ENCODE measurements around the gene MCOLN1. TPM values are rescaled to one million over a fixed set of nuclear protein-coding genes. Genes with fewer than 3 reads are reported as not detected.

The MCOLN1 gene
- total and polyA plus RNA-seq, 2 of the 4 experiments (the other 2 are of a cell fraction) = 3.4 to 19.6 TPM

GRCh38 chr19:7486923-7487322, 35.5 kb upstream of the MCOLN1 start:
- no peak for DNase-seq
- CTCF ChIA-PET = interaction anchor here (0.6 kb wide), 1 partner anchor 12 kb away, joined by 7 read pairs; no protein-coding TSS in a partner anchor

More at GRCh38 chr19:7486923-7487322, 35.5 kb upstream of the MCOLN1 start:
- Histone ChIP-seq H3K56ac (ENCODE audit: extremely low read depth, insufficient read depth, low read length) (no peak overlapping the region), H2AK5ac (ENCODE audit: low read depth, low read length) (no peak overlapping the region), H3K9me1 (ENCODE audit: insufficient read depth, low read length) (peaks cover 4% of the 10 kb centered on the region; the same call in 1 of the 2 replicates), H4K8ac (ENCODE audit: low read depth in 2 of 2, low read length in 2 of 2) (no peak overlapping the region), H3K23ac (ENCODE audit: low read depth, low read length) (no peak overlapping the region), H3K27me3 (ENCODE audit: control insufficient read depth, insufficient read depth, low read length) (no peaks in the 10 kb centered on the region), H2BK5ac (ENCODE audit: low read depth, low read length, poor library complexity, severe bottlenecking) (no peak overlapping the region), H2BK15ac (ENCODE audit: low read depth, low read length) (no peak overlapping the region), H2BK20ac (ENCODE audit: low read depth, low read length) (no peak overlapping the region), H2AFZ (replicated peaks; ENCODE audit: low read length, poor library complexity) (no peak overlapping the region), H3K4me1 (ENCODE audit: control insufficient read depth, insufficient read depth, low read length) (no peaks in the 10 kb centered on the region), H4K20me1 (ENCODE audit: insufficient read depth, low read length) (no peaks in the 10 kb centered on the region), H3K36me3 (ENCODE audit: control insufficient read depth, insufficient read depth, low read length) (no peaks in the 10 kb centered on the region), H3K18ac (ENCODE audit: low read depth, low read length) (no peak overlapping the region), H3K4me3 (ENCODE audit: insufficient read depth, low read depth, low read length) (no peak overlapping the region), H2AK9ac (replicated peaks; ENCODE audit: low read depth, low read length, poor library complexity) (no peak overlapping the region), H3K4ac (ENCODE audit: low read depth, low read length) (no peak overlapping the region), H2BK120ac (ENCODE audit: low read depth, low read length) (no peak overlapping the region), H4K91ac (ENCODE audit: insufficient read depth, low read depth, low read length) (no peak overlapping the region), H3K27ac (ENCODE audit: insufficient read depth, low read length) (no peak overlapping the region), H3K4me2 (ENCODE audit: low read depth, low read length) (no peak overlapping the region), H3K9me3 (ENCODE audit: control insufficient read depth, insufficient read depth, low read length) (no peaks in the 10 kb centered on the region), H4K5ac (ENCODE audit: low read depth, low read length) (no peak overlapping the region), H3K79me1 (ENCODE audit: low read depth in 1 of 2, low read length in 2 of 2) (no peaks in the 10 kb centered on the region), H3K14ac (replicated peaks; ENCODE audit: low read depth, low read length) (no peak overlapping the region), H3K9ac (ENCODE audit: low read depth, low read length) (no peak overlapping the region)
- intact Hi-C loops (cut with micrococcal nuclease) = no loop called here
- BruUV-seq (replicated peaks) = no TSS peak
- POLR2A ChIA-PET (ENCODE audit: unreplicated experiment) = no interaction called here
- in situ Hi-C loops (cut with MboI; ENCODE audit: low sequenced_read_pairs) = no loop called here
- no CpG with 5 or more reads among the region's 2 CpGs for WGBS, 2 experiments (ENCODE audit: extremely low coverage in 2 of 2, insufficient read length in 1 of 2)
- ATAC-seq (ENCODE audit: low read depth) = no peak
- dilution Hi-C loops (cut with HindIII; ENCODE audit: low sequenced_read_pairs, unreplicated experiment) = no loop called here
- TF ChIP-seq RCOR1 (IDR thresholded peaks at IDR 0.05; ENCODE audit: insufficient replicate concordance, low read length) = no peak
- TF ChIP-seq, protein P1, sequence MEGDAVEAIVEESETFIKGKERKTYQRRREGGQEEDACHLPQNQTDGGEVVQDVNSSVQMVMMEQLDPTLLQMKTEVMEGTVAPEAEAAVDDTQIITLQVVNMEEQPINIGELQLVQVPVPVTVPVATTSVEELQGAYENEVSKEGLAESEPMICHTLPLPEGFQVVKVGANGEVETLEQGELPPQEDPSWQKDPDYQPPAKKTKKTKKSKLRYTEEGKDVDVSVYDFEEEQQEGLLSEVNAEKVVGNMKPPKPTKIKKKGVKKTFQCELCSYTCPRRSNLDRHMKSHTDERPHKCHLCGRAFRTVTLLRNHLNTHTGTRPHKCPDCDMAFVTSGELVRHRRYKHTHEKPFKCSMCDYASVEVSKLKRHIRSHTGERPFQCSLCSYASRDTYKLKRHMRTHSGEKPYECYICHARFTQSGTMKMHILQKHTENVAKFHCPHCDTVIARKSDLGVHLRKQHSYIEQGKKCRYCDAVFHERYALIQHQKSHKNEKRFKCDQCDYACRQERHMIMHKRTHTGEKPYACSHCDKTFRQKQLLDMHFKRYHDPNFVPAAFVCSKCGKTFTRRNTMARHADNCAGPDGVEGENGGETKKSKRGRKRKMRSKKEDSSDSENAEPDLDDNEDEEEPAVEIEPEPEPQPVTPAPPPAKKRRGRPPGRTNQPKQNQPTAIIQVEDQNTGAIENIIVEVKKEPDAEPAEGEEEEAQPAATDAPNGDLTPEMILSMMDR (conservative IDR thresholded peaks at IDR 0.05; ENCODE audit: low read depth, low read length) = no peak
- TF ChIP-seq FOS (IDR thresholded peaks at IDR 0.05; ENCODE audit: low read depth, low read length) = no peak
- no peak for TF ChIP-seq MAFK (IDR thresholded peaks at IDR 0.05; ENCODE audit: low read depth, low read length)
- TF ChIP-seq, protein P2, sequence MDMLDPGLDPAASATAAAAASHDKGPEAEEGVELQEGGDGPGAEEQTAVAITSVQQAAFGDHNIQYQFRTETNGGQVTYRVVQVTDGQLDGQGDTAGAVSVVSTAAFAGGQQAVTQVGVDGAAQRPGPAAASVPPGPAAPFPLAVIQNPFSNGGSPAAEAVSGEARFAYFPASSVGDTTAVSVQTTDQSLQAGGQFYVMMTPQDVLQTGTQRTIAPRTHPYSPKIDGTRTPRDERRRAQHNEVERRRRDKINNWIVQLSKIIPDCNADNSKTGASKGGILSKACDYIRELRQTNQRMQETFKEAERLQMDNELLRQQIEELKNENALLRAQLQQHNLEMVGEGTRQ (IDR thresholded peaks at IDR 0.05; ENCODE audit: low read depth, low read length) = no peak
- no peak for TF ChIP-seq POLR2A (IDR thresholded peaks at IDR 0.05; ENCODE audit: low read depth, low read length)
- TF ChIP-seq, protein P3, sequence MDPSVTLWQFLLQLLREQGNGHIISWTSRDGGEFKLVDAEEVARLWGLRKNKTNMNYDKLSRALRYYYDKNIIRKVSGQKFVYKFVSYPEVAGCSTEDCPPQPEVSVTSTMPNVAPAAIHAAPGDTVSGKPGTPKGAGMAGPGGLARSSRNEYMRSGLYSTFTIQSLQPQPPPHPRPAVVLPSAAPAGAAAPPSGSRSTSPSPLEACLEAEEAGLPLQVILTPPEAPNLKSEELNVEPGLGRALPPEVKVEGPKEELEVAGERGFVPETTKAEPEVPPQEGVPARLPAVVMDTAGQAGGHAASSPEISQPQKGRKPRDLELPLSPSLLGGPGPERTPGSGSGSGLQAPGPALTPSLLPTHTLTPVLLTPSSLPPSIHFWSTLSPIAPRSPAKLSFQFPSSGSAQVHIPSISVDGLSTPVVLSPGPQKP (IDR thresholded peaks at IDR 0.05; ENCODE audit: borderline replicate concordance, low read depth, low read length) = no peak
- TF ChIP-seq NFE2L2 (IDR thresholded peaks at IDR 0.05; ENCODE audit: low read depth, low read length) = no peak
- no peak for TF ChIP-seq SMC3 (IDR thresholded peaks at IDR 0.05; ENCODE audit: low read depth, low read length)
- no peak for TF ChIP-seq BHLHE40 (IDR thresholded peaks at IDR 0.05; ENCODE audit: low read depth, low read length)
- no peak for TF ChIP-seq CEBPB (IDR thresholded peaks at IDR 0.05; ENCODE audit: low read depth, low read length)
- no peak for TF ChIP-seq RFX5 (IDR thresholded peaks at IDR 0.05; ENCODE audit: low read depth, low read length)
- no peak for TF ChIP-seq MAZ (IDR thresholded peaks at IDR 0.05; ENCODE audit: borderline replicate concordance, low read depth, low read length)
- TF ChIP-seq RAD21 (IDR thresholded peaks at IDR 0.05; ENCODE audit: low read length) = no peak
- no peak for TF ChIP-seq CHD1 (IDR thresholded peaks at IDR 0.05; ENCODE audit: low read depth, low read length)

Measured in IMR-90 (cell line).